ENCODE measurements around the gene NUMBL. TPM values are rescaled to one million over a fixed set of nuclear protein-coding genes. Genes with fewer than 3 reads are reported as not detected.

NUMBL gene
- total RNA-seq, 1 donor from 2014 or later = 32.0 TPM

- DNase-seq (ENCODE audit: low read depth) = no peak
- H3K4me3 ChIP-seq (ENCODE audit: low read depth, low read length) = no peak overlapping the region
- TF ChIP-seq CTCF (conservative IDR thresholded peaks at IDR 0.05; ENCODE audit: low read depth, low read length) = no peak
Measured at GRCh38 chr19:40673397-40673796, 17.1 kb downstream of the NUMBL start.

- no peak for DNase-seq (ENCODE audit: low read depth)
- no peak overlapping the region for H3K4me3 ChIP-seq (ENCODE audit: low read depth, low read length)
- TF ChIP-seq CTCF (conservative IDR thresholded peaks at IDR 0.05; ENCODE audit: low read depth, low read length) = no peak
Measured at GRCh38 chr19:40672573-40673299, 17.7 kb downstream of the NUMBL start.

GRCh38 chr19:40672038-40672437, 18.4 kb downstream of the NUMBL start:
- no peak for DNase-seq (ENCODE audit: low read depth)
- H3K4me3 ChIP-seq (ENCODE audit: low read depth, low read length) = no peak overlapping the region
- TF ChIP-seq CTCF (conservative IDR thresholded peaks at IDR 0.05; ENCODE audit: low read depth, low read length) = no peak

- no peak for TF ChIP-seq CTCF (conservative IDR thresholded peaks at IDR 0.05; ENCODE audit: low read depth, low read length)
- H3K4me3 ChIP-seq (ENCODE audit: low read depth, low read length) = no peak overlapping the region
- DNase-seq (ENCODE audit: low read depth) = no peak
Measured at GRCh38 chr19:40671404-40671803, 19.0 kb downstream of the NUMBL start.

GRCh38 chr19:40668991-40669614, 21.3 kb downstream of the NUMBL start:
- no peak for TF ChIP-seq CTCF (conservative IDR thresholded peaks at IDR 0.05; ENCODE audit: low read depth, low read length)
- no peak for DNase-seq (ENCODE audit: low read depth)
- H3K4me3 ChIP-seq (ENCODE audit: low read depth, low read length) = no peak overlapping the region

- no peak for DNase-seq (ENCODE audit: low read depth)
- no peak for TF ChIP-seq CTCF (conservative IDR thresholded peaks at IDR 0.05; ENCODE audit: low read depth, low read length)
- H3K4me3 ChIP-seq (ENCODE audit: low read depth, low read length) = no peak overlapping the region
Measured at GRCh38 chr19:40667602-40668001, 22.8 kb downstream of the NUMBL start.
